Daoy (cell line): ENCODE data around the gene SNX9. TPM values are rescaled to one million over a fixed set of nuclear protein-coding genes. Genes with fewer than 3 reads are reported as not detected.
"Not testable (repeated sequence)": the region's sequence is repeated elsewhere in the genome, so short reads cannot be mapped to it uniquely, and the experiment has no call there.

Experiments used
- DNase-seq: peaks from one replicate; pipeline ENCODE4 v3.0.0-alpha.2; 2015; ENCODE audit warnings: low read depth
- total RNA-seq: library from RNA; depleted of rRNA; stranded (reverse); fragments of >200 nt; shearing (Covaris generic); gene quantifications from 2 replicates; pipeline ENCODE4 v1.2.3, GENCODE V29; 2014

The SNX9 gene
- total RNA-seq, 1 experiment from 2014 or later = 47.4 TPM

DNA sequence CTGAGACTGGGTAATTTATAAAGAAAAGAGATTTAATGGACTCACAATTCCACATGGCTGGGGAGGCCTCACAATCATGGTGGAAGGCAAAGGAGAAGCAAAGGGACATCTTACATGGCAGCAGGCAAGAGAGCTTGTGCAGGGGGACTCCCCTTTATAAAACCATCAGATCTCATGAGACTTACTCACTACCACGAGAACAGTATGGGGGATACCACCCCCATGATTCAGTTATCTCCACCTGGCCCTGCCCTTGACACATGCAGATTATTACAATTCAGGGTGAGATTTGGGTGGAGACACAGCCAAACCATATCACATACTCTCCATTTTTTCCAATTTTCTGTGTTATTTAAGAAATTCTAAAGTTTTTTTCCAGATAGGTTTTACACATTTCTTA, 35.6 kb downstream of the SNX9 start:
- not testable (repeated sequence) for DNase-seq

DNA sequence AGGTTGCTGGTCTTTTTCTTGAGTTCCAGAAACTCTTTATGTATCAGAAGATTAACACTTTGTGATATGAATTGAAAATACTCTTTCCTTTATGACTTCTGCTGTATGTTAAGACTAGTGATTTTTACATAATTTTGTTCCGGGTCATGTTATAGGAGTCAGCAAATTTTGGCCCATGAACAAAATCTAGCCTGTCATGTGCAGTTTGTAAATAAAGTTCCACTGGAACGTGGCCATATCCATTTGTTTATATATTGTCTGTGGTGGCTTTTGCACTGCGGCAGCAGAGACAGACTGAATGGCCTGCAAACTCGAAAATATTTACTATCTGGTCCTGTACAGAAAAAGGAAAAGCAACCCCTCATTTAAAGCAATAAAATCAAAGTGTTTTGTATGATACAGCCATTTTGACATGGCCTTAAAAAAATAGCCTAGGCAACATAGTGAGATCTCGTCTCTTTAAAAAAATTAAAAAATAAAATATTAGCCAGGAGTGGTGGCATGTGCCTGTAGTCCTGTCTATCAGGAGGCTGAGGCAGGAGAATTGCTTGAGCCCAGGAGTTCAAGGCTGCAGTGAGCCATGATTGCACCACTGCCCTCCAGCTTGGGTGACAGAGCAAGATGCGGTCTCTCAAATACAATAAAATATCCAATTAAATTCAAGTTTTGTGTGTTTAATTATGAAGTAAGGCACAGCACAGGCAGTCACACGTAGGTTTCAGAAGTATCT, 36.9 kb downstream of the SNX9 start:
- no peak for DNase-seq

DNA sequence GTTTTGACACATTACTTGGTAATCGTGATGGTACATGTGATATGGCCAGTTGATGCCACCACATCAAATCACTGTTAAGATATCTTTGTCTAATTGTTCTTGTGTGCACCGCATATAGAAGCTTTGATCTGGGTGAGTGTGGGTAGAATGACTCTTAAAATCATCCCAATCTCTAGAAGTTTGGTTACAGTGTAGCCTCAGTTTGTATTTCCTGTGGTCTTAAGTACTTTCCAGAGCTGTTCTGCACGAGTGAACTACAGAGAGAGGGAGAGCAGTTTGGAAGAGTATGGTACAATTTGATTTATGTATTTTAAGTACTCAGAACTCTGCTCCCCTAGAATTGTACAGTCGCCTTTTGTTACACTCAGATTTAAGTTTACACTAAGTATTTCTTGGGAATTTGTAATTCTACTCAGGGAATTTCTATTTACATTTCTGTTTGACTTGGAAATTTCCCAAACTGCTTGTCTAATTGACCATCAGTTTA, 37.5 kb downstream of the SNX9 start:
- DNase-seq = peak; percentile 22

DNA sequence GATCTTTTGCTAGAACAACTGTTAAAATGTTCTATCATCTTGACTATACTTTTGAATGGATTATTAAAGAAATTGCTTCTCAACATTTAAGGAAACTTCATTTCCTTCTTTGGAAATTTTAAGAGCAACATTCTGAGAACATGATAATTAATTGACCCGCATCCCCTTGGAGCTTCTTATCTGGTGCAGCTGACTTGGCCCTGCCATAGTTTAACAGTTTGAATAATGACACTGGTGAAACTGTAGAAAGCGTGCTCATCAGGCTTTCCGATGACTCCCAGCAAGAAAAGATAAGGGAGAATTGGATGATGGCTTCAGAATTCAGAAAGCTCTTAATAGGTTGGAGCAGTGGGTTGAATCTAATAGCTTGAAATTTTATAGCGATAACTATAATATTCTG, 38.1 kb downstream of the SNX9 start:
- DNase-seq = no peak

DNA sequence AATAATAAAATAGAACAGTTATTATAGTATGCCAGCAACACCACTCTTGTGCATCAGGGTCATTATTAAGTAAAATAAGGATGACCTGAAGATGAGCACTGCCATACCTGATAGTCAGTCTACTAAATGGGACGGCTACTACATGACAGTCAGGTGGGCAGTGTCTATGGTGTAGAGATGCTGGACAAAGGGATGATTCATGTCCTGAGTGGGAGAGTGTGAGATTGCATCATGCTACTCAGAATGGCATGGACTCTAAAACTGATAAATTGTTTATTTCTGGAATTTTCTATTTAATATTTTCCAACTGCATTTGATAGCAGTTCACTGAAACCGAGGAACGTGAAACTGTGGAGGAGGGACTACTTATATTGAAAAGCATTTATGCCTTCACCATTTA, 38.8 kb downstream of the SNX9 start:
- DNase-seq = peak; percentile 35

DNA sequence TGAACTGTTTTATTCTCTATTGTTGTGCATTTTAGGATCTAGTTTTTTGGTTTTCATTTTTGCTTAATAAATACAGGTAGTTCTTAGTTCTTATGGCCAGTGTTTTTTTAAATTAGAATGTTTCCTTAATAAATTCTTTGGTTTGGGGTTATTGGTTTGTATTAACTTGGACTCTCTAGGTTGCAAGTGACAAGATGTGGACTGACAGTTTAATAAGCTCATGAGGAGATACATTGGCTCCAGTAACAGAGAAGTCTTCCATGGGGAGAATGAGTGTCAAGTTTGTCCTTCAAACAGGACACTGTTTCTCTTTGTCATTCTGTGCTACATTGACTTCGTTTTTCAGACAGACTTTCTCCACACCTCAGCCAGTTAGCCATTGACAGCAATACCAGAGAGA, 39.7 kb downstream of the SNX9 start:
- DNase-seq = no peak

DNA sequence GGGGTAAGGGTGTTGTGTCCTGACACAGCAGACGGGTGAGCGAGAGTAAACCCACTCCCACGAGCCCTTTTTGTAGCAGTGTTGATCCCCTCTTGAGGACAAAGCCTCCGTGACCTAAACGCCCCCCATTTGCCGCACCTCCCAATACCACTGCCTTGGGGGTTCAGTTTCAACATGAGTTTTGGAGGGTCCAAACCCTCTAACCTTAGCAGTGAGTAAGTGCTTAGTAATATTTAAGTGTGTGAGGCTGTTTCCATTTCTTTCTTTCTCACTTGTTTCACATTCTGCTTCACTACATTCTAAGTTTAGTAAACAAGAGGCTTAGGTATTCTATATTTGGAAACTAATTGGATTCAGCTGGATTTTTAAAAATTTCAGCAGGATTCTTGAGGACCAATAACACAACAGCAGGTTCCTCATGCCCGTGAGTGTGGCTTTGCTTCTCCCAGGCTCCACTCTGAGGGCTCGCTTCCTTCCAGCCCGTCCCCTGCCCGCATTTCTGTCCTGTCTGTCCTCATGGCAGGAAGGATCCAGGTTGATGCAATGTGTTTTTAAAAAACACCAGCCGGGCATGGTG, 41.2 kb downstream of the SNX9 start:
- DNase-seq = no peak

DNA sequence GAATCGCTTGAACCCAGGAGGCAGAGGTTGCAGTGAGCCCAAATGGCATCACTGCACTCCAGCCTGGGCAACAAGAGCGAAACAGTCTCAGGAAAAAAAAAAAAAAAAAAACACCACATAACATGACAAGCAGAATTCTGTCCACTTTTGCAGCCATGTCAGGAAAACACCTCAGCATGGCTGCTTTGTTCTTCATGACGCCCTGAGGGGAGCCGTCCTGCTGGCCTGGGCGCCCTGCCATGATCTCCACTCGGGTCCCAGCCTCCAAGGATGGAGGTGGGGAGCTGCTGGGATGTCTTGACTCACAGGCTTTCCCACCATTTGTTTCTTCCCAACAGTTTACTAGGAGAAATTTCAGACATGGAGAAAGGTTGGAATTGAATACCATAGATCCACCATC, 42.2 kb downstream of the SNX9 start:
- peak; percentile 48 for DNase-seq

DNA sequence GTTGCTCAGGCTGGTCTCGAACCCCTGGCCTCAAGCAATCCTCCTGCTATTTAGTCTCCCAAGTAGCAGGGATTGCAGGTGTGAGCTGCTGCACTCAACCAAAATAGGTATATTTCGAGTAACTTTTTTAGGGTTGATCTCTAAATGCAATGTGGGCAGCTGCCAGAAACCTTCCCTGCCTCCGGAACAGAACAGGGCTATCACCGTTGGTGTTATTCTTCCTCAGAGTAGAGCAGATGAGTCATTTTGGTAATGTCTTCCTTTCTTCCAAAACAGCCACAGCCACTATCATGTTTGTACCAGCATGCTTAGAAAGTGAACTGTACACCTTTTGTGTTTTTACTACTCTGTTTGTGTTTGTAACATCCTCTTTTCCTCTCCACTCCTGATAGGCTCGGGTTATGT, 44.1 kb downstream of the SNX9 start:
- DNase-seq = peak; percentile 64

DNA sequence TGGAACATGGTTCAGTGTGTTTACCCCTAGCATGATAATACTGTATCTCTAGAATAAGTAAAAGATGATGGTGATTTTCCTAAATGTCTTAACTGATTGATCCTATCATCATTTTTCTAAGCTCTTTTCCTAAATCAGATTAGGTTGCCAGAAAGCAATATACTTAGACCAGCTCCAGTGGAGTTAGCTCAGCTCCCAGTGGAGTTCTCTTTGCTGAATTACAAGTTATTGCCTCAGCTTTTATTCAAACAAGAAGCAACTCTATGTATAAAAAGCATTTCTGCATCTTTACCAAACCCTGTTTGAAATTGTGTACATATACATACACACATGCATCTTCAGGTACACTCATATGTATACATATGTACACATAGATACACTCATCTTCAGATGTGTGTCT, 44.9 kb downstream of the SNX9 start:
- no peak for DNase-seq

DNA sequence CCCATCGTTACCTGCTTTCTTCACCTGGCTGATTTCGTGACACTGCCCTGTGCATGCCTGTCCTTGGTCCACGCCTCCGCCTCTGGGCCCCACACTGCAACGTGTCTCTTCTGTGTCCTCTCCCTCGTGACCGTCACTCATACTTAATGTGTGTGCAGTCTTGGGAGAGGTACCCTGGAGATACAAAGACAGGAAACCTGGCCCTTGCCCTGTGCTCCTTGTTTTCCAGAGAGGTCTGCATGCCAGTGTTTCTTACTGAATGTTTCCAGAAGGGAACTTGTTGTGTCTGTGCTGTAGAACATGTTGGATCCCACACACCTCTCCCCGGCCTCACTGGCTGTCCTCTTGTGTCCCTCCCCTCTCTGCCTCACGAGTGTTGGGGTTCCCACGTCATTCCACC, 45.8 kb downstream of the SNX9 start:
- no peak for DNase-seq

DNA sequence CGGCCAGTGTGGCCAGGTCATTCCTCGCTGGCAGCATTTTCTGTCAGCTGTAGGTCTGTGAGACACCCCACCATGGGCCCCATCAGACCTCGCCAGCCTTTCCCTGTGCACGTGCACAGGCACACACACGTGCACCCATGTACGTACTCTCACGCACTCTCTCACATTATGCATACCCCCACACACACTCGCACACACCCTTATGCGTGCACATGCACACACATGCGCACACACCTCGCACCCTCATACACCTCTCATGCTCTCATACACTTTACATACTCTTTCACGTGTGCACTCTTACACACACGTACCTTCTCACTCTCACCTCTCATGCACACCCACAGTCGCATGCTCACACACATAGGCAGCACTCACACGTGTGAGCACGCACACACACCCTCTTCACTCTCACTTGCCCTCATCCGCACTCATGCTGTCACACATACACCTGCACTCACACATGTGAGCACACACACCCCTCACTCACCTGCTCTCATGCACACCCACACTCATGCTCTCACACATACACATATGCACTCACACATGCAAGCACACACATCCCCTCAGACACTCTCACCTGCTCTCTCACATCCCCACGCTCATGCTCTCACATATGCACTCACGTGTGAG, 46.7 kb downstream of the SNX9 start:
- no peak for DNase-seq

DNA sequence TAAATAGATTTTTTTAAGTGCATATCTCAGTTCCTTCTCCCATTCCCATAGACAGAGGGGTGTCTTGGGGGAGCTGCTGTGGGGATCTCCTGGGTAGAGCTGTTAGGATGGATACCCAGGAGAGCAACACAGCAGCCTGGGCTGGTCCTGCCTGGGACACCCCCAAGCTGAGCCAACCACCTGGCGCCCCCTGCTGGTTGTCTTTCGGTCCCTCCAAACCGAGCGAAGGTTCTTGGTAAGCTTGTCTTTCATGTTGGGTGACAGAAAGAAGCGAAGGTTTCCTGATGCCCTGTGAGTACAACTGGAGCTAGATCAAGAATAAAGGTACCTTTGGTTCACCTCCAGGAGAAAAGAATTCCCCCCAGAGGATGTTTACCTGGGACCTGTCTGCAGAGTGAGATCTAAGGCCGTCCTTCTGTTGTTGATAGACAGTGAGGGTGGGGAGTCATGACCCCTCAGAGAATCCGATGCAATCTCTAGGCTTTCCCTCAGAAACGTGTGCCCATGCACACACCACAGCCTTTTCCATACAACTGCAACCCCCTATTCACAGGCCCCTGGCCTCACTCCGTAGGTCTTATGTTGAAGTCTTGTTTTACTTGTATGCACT, 50.8 kb downstream of the SNX9 start:
- peak; percentile 83 for DNase-seq

DNA sequence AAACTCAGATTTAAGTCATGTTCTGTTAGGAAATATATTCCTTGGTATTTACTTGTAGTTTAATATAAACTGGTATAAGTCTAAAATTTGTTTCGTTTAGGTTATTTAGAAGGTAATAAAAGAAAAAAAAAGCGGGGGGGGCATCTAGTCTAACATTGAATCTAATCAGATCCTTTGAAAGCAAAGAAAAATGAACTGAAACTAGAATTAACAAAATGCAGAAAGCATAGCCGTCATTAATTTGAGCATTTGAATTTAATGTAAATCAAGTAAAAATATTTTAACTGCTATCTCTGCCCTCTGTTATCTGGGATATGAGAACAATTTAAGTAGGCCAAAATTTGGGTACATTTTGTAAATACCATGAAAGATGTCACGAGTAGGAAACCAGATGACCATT, 54.1 kb downstream of the SNX9 start:
- DNase-seq = no peak

DNA sequence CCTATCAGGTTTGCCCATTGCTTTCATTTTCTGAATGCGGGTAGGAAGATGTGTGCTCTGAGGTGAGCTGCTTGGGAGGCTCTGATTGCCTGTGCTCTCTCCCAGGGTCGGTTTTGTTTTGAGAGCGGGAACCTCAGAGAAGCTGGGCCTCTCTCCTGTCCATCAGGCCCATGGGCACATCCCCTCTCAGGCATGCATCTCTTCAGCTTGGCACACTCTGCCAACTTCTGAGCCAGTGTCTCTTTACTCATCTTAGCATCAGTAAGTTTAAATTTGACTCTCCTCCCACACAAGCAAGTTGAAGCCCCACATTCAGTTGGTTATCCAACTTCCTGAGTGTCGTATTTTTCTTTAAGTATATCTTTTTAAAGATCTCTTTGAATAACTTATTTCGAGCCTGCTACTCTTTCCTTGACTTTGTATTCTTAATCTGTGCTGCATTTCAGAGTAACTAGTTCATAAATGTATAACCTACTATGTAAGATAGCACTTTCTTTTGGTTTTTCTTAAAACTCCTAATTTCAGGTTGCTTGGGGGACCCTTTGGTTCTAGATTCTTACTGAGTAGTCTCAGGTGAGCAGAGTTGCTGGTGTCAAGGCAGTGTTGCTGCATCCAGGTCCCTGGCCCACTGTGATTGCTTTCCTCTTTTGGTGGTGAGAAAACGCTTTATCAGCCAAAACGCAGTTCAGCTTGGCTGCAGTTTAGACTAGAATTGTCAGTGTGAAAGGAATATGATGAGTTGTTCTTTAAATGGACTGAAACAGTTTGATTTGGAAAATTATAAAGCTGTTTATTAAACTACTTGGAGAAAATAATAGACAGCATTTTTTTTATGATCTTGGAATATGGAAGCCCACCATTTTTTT, 54.8 kb downstream of the SNX9 start:
- DNase-seq = no peak

DNA sequence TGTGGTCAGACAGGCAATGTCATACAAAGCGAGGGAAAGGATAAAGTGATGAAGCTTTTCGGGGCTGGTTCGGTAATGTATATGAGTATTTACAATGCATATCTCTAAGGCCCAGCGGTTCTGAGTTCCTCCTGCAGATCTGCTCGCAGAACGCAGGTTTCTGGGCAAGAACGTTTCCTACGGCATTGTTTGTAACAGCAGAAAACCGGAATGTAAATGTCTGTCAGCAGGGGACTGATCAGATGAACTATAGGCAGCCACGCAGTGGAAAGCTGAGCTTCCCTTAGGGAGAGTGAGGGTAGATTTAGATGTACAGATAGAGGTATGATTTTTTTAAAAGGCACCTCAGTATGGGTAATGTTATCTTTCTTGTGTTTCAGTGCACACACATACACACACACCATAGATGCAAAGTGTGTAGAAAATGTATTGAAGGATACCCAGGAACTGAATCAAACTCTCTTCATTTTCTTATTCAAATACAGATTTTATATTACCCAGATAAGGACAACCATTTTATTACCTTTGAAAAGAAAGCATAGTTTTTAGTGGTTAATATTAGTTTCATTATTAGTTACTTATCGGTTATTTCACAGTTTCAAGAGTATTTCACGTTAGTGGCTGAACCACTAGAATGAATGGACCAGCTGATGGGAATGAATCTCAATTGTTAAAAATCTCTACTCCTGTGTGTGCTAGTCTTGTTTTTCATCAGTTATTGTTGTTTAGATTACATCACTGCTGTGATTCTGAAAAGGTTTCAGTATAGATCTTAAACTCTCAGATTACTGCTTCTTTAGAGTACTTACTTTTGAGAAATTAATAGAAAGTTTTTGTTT, 56.2 kb downstream of the SNX9 start:
- no peak for DNase-seq

DNA sequence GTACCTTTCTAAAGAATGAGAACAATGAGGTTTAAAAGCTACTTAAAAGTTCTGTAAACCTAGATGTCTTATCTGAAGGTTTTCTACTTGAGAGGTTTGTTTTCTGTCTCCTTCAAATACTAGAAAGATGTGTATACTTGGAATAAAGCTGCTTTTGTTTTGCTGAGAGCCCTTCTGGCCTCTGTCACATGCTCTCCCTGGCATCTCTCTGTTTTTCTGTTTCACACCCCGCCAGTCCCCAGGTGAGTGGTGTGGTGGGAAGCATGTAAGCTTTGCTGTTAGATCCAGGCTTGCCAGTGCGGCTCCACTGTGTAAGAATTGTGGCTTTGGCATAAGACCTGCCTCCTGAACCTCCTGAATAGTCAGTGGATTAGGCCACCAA, 56.8 kb downstream of the SNX9 start:
- no peak for DNase-seq

DNA sequence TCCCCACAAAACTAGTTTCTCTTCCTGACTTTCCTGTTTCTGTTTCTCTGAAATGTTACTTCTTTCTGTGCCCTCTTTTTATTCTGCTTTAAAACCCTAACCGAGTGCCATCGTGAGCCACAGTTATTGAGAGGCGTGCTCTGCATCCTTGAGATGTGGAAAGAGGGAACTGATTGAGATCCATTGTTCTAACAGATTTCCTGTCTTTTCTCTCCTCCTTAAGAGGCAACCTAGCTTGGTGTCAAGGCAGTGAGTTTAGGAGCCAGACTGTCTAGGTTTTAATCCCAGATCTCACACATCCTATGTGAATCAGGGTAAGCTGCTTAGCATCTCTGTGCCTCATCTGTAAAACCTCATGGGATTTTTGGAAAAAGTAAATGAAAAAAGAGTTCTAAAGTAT, 57.5 kb downstream of the SNX9 start:
- DNase-seq = no peak

DNA sequence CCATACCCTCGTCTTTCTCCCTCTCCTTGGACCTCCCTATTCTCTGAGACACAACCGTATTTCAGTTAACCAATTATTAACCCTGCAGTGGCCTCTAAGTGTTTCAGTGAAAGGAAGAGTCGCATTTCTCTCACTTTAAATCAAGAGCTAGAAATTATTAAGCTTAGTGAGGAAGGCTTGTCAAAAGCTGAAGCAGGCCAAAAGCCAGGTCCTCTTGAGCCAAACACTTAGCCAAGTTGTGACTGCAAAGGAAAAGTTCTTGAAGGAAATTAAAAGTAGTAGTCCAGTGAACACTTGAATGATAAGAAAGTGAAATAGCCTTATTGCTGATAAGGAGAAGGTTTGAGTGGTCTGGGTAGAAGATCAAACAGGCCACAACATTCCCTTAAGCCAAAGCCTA, 58.3 kb downstream of the SNX9 start:
- DNase-seq = no peak

DNA sequence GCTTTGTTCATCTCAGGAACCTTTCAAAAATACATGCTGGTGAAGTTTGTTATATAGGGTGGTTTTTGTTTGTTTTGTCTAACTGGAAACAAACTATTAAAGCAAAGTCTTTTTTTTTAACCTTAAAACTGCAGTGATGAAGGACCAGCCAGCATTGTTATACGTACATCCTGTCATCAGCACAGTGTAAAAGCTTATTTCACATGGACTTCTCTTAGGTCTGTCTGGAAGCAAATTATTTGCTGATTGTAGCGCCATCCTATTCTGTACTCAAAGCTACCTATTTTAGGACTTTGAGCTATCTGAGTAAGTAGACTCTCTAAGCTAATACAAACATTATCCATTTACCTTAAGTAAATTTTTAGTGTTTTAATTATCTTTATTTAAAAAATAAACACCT, 61.7 kb downstream of the SNX9 start:
- no peak for DNase-seq

DNA sequence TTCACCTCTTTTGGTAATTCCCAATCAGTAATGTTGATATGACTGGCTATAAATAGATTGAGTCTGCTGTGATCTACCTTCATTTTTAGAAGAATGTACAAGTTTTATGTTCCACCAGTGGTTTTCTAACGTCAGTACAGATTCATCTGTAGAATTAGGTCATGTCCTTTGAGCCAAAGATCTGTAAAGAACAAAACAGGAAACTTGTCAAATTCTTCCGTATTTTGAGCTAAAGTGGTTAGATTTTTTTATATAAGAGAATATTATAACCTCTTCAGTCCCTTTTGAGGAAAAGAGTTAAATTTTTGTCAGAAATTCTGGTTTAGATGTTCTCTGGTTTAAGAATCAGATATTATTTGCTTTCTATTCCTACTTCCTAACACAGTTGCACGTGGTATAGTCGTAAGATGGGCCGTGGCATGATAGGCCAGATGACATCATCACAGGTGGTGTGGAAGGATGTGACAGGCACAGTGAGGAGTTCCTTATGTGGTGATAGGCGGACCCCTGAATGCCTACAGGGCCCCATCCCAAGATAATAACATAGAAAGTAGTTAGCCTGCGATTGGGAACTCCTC, 62.3 kb downstream of the SNX9 start:
- DNase-seq = no peak
